ENCODE measurements around the gene CENPS.

DNA sequence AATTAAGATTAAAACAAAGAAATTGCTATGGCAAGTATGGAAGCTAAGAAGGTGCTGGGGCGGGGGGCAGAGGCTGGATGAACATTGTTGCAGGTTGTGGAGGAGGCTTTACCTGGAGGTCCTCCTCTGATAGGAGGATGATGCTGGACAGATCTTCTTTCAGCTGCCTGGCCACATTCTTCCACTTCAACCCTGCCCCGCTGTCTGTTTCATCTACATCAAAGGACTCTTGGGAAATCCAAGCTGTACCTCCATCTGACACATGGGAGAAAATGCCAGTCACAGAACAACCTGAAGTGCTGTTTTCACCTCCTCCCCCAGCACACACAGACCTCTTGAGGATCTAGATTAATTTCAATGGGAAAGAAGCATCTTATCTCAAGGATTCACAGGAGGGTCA lies 36.8 kb downstream of the CENPS start:
- TF ChIP-seq, protein P1, sequence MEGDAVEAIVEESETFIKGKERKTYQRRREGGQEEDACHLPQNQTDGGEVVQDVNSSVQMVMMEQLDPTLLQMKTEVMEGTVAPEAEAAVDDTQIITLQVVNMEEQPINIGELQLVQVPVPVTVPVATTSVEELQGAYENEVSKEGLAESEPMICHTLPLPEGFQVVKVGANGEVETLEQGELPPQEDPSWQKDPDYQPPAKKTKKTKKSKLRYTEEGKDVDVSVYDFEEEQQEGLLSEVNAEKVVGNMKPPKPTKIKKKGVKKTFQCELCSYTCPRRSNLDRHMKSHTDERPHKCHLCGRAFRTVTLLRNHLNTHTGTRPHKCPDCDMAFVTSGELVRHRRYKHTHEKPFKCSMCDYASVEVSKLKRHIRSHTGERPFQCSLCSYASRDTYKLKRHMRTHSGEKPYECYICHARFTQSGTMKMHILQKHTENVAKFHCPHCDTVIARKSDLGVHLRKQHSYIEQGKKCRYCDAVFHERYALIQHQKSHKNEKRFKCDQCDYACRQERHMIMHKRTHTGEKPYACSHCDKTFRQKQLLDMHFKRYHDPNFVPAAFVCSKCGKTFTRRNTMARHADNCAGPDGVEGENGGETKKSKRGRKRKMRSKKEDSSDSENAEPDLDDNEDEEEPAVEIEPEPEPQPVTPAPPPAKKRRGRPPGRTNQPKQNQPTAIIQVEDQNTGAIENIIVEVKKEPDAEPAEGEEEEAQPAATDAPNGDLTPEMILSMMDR (conservative IDR thresholded peaks at IDR 0.05 in 1 of 2, IDR thresholded peaks at IDR 0.05 in 1 of 2; ENCODE audit: low read depth in 1 of 2, low read length in 2 of 2), result no peak
- TF ChIP-seq EZH2 (IDR thresholded peaks at IDR 0.05; ENCODE audit: low read length, missing control alignments), result no peak
